ENCODE results near the gene GSN. TPM values are rescaled to one million over a fixed set of nuclear protein-coding genes. Genes with fewer than 3 reads are reported as not detected.

GSN gene
- total and polyA plus RNA-seq, 2 of the 8 experiments (the other 6 are each of a cell fraction or from before 2014, with no cell fraction given) = 52.3 to 94.5 TPM

GRCh38 chr9:121279776-121280388 is 11.9 kb downstream of the GSN start (continued):
- TF ChIP-seq CHD7 (IDR thresholded peaks at IDR 0.05; ENCODE audit: insufficient replicate concordance, low read length) = no peak
- TF ChIP-seq MAX (IDR thresholded peaks at IDR 0.05) = no peak
- TF ChIP-seq GABPA (IDR thresholded peaks at IDR 0.05; ENCODE audit: borderline replicate concordance, insufficient read depth, low read length) = no peak

Measured in H1 (cell line).